GM21390 (cell line): Measurements from ENCODE around the gene SOCS3.
A peak's percentile ranks its signal among the peaks of the same experiment; 100 is the strongest.

Experiments
- ATAC-seq: cut with Tn5 transposase; IDR thresholded peaks from one replicate; pipeline ENCODE4 v1.9.1; 2021; ENCODE audit not compliant: unreplicated experiment

Gene SOCS3

DNA sequence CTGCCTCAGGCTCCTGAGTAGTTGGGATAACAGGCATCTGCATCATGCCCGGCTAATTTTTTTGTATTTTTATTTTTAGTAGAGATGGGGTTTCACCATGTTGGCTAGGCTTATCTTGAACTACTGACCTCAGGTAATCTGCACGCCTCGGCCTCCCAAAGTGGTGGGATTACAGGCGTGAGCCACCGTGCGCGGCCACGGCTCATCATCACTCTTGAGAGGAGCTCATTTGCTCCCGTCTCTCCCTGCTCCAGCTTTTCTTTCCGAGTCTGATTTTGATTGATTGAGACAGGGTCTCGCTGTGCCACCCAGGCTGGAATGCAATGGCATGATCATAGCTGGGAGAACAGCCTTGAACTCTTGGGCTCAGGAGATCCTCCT is 31.2 kb upstream of the SOCS3 start:
- no peak for ATAC-seq

DNA sequence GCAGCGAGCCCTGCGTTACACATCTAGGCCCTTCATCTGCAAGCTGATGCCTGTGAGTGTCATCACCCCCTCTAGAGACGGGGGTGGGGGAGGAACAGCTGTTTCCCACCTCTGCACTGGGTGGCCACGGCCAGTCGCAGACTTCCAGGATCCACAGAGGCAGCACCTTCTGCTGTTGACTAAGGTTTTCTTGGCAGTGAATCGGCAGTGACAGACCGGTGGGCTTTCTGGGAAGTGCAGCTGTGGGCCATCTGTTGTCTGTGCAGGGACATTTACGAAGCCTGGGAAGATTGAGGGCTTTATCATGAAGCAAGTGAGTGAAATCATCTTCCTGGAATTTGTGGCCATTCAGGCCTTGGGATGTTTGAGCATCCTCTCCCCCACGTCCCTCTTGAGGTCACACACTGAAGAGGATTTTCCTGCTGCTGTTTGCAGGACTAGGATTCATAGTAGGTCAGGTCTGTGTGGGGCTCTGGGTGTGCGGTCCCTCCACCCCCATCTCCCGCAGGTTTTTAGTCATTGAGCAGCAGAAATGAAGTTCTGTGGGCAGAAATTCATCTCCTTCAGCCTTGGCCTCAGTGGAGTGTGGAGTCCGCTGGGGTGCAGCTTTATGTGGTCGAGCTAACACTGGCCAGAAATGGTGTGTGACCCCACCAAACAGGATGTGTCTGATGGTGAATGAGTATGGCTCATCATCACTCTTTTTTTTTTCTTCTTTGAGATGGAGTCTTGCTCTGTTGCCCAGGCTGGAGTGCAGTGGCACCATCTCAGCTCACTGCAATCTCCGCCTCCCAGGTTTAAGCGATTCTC is 30.6 kb upstream of the SOCS3 start:
- ATAC-seq = no peak

DNA sequence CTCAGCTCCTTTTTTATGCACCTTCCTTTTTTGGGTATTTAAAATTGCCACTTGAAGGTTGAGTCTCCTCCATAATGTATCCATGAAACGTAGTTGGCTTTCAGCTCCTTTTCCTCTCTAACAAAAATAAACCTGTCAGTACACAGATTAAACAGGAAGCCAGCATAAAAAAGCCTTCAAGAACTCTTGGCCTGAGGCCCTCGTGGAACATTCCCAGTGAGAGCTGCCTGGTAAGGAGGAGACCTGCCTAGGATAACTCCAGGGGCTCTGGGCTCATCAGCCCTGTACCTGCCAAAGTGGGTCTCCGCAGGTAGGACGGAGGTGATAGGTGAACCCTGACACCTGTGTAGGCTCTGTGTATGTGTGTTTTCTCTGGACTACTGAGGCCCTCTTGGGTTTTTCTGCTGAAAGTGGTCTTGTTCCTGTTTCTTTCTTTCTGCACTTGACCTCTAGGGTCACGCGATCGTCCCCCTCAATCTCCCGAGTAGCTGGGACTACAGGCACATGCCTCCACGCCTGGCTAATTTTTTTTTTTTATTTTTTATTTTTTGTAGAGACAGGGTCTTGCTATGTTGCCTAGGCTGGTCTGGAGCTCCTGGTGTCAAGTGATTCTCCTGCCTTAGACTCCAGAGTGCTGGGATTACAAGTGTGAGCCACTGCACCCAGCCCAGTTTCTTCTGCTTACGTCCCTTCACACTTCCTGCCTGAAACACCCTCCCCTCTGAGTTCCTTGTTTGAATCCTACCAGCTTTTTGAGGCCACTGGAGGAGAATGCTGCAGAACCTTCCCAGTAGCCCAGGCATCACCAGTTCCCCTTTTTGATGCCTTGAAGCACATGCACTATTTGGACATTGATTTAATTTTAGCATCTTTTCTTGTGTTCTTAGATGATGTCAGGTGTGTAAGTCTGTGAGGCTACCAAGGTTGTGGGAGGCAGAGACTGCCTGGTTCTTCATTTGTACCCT is 28.4 kb upstream of the SOCS3 start:
- no peak for ATAC-seq

DNA sequence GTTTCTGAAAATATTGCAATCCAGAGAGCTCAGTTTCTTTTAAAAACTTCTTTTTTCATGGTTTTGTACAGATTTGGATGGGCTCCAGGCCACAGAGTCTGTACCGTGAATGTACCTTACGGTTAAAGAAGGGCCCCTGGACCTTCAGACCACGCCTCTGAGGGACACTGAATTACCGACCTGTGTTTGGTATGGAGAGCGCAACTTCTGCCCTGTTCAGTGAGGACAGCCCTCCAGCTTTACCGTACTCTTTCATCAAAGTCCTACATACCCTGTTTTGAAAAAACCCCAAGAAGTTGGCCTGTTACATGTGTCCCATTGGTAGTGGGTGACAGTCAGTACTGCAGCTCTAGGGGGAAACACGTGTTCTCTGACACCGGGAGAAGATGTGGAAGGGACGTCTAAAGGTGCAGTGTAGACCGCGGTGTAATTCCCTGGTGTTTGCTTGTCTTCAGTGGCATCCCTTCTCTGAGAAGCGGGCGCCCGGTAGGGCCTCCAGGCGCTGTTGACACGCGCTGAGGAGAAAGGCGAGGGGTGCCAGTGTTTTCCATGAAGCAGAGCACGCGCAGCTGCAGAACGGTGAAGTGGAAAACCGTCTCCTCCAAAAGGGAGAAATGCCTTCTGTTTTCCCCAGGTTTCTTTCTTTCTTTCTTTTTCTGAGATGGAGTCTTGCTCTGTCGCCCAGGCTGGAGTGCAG is 24.8 kb upstream of the SOCS3 start:
- peak; percentile 21 for ATAC-seq

DNA sequence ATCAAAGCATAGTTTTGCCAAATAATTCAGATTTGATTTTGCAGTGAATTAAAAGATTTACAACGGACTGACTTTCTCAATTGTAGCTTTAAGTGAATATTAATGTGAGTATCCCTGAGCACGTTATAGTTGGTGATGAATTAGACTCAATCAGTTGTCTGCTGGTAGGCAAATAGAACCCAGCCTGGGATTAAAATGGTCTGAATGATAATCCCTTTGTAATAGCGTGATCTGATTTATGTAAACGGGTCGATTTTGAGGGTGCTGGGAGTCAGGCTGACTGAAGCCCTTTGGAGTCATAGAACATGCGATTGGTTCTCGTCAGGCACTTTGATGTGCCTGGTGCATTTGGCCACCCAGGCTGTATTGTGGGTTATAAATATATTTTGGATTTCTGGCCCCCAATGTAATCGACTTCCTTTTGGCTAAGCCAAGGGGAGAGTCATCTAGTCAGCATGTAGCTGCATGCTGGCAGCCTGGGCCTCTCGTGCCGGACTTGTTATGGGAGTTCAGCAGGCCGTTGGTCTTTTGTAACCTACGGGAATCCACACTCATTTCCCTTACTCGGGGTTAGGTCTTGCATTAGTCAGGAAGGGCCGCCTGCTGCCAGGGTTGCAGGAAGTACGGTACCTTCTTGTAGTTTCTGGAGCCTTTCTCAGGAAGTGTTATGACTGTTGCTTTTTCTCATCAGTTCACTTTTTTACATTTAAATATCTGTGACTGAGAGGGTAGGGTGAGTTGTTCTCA is 24.0 kb upstream of the SOCS3 start:
- ATAC-seq = peak; percentile 41

DNA sequence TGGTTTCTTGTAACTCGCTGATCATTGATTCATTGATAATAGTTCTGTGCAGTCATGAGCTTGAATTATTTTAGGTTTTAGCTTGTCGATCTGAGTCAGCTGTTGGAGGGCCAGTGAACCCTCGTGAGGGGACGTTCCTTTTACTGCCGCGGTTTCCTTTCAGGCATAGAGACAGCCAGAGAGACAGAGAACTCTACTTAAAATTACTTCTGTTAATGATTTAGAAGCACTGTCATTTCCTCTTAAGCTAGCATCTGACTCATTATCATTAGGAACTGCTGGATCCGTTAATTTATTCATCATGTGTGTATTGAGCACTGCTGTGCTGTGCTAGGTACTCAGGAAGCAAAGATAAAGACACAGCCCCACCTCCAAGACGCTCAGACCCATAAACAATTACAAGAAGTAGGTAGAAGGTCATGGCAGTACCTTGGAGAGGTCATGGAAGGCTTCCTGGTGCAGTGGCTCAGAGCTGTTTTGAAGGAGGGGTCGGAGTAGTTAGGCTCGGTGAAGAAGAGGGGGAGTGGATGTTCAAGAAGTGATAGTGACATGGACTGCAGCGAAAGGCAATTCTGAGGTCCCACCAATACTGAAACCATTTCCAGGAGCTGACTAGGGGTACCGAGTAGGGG is 21.8 kb upstream of the SOCS3 start:
- no peak for ATAC-seq

DNA sequence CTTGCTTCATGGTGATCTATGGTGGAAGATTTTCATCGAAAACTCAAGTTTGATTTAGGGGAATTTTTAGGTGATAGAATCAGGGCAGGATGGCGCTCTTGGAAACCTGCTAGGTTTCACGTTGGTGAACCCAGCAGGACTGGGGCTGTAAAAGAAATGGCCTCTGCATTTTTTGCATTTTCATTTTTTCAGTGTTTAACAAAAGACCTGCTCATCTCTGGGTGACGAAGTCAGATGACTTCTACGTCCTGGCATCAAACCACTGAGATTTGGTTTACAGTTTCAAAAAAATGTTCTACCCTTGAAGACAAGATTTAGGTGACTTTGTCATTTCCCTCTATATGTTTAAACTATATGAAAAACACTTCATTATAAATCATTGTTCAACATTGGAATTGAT is 20.5 kb upstream of the SOCS3 start:
- ATAC-seq = no peak

DNA sequence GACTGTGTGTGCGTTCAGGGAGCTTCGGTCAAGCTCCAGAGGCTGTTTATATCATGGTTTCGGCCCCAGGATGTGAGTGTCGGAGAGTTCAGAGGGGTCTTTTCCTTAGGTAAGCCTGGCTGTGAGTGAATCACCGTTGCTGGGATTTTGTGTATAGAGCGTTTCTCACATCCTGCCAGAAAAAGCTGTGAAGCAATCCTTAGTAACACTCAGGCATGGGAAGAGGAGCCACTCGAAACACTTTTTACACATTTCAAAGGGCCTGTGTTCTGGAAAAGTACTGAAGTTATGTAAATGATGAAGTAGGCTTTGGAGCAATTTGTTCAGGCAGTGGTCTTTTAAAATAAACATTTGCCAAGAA is 19.2 kb upstream of the SOCS3 start:
- no peak for ATAC-seq

DNA sequence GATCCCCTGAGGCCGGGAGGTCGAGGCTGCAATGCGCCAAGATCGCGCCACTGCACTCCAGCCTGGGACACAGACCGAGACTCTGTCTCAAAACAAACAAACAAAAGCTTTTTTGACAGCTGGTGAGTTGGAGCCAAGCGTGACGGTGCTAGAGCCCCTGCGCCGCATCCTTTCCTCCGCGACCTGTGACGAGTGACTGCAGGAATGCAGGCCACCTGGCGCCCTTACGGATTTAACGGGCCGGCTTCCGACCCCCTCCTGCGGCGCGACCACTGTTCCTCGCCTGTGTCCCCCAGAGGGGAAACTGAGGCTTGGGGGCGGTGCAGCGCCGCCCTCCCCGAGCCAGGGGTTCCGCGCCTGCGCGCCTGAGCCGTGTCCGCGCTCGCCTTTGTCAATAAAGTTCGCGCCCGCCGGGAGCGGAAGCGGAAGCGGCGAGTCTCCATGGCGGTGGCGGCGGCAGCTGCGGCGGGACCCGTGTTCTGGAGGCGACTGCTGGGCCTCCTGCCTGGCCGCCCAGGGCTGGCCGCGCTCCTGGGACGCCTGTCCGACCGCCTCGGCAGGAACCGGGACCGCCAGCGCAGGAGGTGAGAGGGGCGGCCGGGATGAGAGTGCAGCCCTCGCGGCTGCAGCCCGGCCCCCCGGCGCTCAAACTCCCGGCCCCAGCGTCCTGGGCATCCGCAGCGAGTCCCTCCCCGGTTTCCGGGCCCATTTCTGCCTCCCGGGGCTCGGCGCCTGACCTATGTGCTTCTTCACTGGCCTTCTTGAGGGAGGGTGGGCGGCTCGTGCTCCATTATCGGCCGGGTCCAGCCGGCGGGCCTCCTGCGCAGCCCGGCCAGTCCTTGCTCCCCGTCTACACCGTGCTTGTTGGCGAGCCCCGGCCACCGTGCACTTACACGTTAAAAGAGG is 18.6 kb upstream of the SOCS3 start, which contains the start of gene PGS1:
TSS of gene PGS1 (plus strand) at position 425 of the 906 bp plus-strand sequence. CDS start at position 442, 17 bp downstream.
- ATAC-seq = no peak

DNA sequence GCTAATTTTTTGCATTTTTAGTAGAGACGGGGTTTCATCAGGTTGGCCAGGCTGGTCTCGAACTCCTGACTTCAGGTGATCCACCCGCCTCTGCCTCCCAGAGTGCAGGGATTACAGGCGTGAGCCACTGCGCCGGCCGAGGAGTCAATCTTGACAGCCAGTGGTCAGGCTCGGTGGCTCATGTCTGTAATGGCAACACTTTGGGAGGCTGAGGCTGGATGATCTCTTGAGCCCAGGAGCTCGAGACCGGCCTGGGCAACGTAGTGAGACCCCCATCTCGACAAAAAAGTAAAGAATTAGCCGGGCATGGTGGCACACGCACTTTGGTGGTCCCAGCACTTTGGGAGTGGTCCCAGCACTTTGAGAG is 18.0 kb upstream of the SOCS3 start:
- no peak for ATAC-seq

DNA sequence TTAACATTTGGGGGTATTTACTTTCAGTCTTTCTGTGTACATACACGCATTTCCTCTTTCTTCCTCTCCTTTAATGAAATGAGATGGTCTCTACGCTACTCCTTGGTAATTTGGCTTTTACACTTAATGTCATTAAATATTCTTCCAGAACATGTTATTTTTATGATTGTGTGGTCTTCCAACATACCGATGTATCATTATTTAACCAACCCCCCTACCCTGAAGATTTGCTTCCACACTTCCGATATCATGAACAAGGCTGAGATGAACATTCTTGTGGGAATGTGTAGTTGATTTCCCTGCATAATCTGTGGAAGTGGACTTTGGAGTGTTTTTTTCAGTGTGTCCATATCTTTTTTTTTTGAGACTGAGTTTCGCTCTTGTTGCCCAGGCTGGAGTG is 16.3 kb upstream of the SOCS3 start:
- no peak for ATAC-seq

DNA sequence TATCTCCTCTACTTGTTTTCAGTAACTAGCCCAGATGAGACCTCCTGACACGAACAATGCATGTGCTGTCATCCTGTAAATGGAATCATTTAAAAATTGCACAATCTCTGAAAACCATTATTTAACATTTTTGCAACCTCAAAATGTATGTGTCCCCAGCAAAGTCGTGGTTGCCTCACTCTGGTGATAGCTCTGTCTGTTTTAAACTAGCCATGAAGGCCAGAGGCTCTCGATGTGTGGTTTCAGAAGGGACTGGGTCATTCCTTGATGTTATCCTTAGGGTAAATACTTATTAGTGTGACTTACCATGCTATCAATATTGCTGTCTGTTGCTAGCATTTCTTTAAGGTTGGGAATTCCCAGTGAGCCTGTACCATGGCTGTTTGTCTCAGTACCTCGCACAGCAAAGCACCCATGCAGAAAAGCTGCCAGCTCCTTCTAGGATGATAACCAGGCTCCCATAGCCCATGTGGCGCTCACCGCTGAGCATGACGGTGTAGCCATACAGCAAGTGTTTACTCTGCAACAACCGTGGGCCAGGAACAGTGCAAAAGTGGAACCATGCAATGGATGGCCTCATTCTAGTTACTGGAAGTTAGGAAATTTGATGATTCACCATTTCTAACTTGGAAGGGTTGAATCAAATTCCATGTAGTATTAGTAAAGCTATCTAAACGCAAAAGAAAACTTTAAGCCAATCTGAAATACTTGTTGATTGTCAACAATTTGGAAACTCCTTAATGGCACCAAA is 15.7 kb upstream of the SOCS3 start:
- ATAC-seq = no peak

DNA sequence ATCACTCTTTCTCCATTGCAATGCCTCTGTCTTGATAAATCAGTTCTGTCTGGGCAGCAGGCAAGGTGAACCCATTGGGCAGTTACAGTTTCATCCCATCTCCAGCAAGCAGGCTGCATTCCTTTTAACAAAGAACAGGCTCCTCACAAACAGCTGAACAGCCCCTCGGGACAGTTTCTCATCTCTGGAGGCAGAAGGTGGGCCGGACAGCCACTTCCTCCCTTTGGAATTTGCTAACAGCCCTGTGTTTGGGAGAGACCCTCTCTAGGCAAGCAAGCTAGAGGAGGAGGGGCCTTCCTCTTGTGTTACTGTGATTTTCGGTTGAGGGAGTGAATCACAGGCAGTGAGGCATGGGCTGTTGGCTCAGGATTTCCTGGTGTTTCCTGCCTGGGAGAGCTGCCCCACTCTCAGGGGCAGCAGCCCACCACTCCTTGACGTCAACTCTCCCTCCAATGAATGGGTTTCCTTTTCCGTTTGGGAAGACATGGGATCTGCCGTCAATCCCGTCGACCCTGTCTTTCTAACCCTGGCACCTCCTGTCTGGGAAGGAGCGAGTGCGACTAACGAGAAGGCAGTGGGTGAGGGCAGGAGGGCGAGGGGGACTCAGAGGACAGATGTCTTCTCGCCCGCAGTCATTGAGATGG is 14.9 kb upstream of the SOCS3 start:
- no peak for ATAC-seq

DNA sequence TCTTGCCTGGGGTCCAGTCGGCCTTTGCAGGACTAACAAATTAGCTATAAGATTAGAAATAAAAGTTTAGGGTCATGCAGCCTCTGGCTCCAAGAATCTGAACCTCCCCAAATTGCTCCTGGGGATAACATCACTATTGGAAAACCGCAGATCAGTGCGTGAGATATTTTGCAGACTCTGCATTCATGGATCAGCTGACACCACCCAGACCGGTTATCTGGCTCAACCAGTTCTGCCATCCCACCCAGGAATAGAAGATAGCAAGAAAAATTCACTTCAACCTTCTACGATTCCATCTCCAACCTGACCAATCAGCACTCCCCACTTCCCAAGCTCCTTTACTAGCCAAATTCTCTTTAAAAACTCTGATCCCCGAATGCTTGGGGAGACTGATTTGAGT is 14.3 kb upstream of the SOCS3 start:
- ATAC-seq = no peak

DNA sequence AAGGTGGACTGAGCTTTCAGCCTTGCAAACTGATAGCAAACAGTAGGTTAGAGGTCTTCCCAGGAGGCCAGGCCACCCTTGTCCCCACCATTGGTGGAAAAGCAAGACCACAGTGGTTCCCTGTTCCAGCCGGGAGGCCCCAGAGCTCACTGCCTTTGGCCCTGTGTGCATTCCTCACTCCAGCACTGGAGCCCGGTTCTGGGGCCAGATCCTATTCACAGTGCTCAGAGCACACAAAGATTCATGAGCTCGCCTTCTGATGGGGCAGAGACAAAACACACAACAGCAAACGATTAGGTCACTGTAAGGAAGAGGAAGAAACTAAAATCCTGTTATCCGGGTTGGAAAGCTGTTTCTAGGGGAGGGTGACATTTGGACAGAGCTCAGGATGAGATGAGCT is 13.0 kb upstream of the SOCS3 start:
- ATAC-seq = no peak

DNA sequence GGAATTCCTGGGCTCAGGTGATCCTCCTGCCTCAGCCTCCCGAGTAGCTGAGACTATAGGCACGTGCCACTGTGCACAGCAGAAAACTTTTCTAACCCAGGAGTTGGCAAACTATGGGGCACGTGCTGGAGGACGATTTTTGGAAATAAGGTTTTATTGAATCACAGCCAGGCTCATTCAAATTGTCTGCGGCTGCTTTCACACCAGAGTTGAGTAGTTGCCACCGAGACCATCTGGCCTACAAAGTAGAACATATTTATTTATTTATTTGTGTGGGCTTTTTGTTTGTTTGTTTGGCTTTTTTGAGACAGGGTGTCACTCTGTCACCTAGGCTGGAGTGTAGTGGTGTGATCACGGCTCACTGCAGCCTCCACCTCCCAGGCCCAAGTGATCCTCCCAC is 11.2 kb upstream of the SOCS3 start:
- no peak for ATAC-seq

DNA sequence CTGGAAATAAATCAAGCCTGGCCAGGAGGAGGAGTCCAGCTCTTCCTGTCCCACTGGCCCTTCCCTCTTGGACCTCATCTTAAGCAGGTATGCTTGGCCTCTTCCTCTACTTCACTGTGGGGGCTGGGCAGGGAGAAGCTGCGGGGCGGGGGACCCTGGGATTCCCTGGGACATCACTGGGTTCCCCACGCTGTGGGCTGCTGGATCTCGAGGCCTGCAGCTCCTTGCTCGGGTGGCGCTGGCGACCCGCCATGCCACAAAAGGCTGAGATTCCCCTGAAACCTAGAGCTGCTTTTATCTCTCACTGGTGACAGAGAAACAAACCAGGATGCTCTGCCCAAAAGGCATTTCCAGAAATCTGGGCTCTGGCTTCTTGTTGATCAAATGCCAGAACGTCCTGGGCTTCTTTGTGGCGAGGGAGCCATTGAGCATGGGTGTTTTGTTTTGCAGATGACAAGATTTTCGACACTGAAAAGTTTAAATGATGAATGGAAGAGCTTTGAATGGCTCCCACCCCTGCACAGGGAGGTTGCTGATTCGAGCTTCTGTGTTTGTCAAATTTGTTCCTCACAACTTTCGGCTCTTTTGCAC is 10.0 kb upstream of the SOCS3 start:
- ATAC-seq = no peak
